ENCODE measurements around the gene IL12RB2.

GRCh38 chr1:67427947-67428346 is 120.3 kb downstream of the IL12RB2 start:
- TF ChIP-seq EZH2phosphoT487 (IDR thresholded peaks at IDR 0.05; ENCODE audit: insufficient read depth, low read depth) (no peak), EZH2 (IDR thresholded peaks at IDR 0.05; ENCODE audit: insufficient read depth, poor library complexity, severe bottlenecking) (no peak)
